Peyer's patch (tissue), 4 donors: ENCODE results near the gene SHISA6.

Experiments used
- POLR2A ChIP-seq, 2 donors: fragments of 450-650 bp; IDR thresholded peaks; one replicate each; pipeline ENCODE4 v1.5.1; 2017; ENCODE audit warnings: antibody characterized with exemption in 2 of 2, mild to moderate bottlenecking in 2 of 2, moderate library complexity in 2 of 2
- TF ChIP-seq, protein P1 (sequence below), 6 experiments: fragments of 450-650 bp in 4 of 6; fragments of 200-600 bp in 2 of 6; sonication (generic) in 1 of 6; IDR thresholded peaks; one replicate each; pipeline ENCODE4 v1.5.1; 2017 to 2019; ENCODE audit warnings: antibody characterized with exemption in 6 of 6, mild to moderate bottlenecking in 3 of 6, moderate library complexity in 1 of 6

- no peak for TF ChIP-seq POLR2A (IDR thresholded peaks at IDR 0.05)
- TF ChIP-seq, protein P1, sequence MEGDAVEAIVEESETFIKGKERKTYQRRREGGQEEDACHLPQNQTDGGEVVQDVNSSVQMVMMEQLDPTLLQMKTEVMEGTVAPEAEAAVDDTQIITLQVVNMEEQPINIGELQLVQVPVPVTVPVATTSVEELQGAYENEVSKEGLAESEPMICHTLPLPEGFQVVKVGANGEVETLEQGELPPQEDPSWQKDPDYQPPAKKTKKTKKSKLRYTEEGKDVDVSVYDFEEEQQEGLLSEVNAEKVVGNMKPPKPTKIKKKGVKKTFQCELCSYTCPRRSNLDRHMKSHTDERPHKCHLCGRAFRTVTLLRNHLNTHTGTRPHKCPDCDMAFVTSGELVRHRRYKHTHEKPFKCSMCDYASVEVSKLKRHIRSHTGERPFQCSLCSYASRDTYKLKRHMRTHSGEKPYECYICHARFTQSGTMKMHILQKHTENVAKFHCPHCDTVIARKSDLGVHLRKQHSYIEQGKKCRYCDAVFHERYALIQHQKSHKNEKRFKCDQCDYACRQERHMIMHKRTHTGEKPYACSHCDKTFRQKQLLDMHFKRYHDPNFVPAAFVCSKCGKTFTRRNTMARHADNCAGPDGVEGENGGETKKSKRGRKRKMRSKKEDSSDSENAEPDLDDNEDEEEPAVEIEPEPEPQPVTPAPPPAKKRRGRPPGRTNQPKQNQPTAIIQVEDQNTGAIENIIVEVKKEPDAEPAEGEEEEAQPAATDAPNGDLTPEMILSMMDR (IDR thresholded peaks at IDR 0.05) = no peak
These were observed 51.5 kb downstream of the SHISA6 start for GRCh38 chr17:11292491-11292890.
